VCaP (cell line): Measurements from ENCODE around the gene PKNOX2.
A peak's percentile ranks its signal among the peaks of the same experiment; 100 is the strongest.

Experiments used
- H3K27ac ChIP-seq: fragments of 450-650 bp; 2 replicates; pipeline ENCODE4 v1.5.1; 2017
- CTCF ChIP-seq: fragments of 450-650 bp; conservative IDR thresholded peaks from 2 replicates; pipeline ENCODE4 v1.5.1; 2017; ENCODE audit warnings: mild to moderate bottlenecking, moderate library complexity

PKNOX2 gene

GRCh38 chr11:125358254-125358840 is 193.8 kb downstream of the PKNOX2 start:
- no peak for TF ChIP-seq CTCF
- no peak overlapping the region for H3K27ac ChIP-seq

GRCh38 chr11:125359130-125359529 is 194.6 kb downstream of the PKNOX2 start:
- TF ChIP-seq CTCF = no peak
- H3K27ac ChIP-seq = no peak overlapping the region

- no peak for TF ChIP-seq CTCF
- no peak overlapping the region for H3K27ac ChIP-seq
These were observed 195.5 kb downstream of the PKNOX2 start for GRCh38 chr11:125360066-125360465.

- no peak overlapping the region; the same call in 1 of the 2 replicates for H3K27ac ChIP-seq
- no peak for TF ChIP-seq CTCF
These were observed 199.7 kb downstream of the PKNOX2 start for GRCh38 chr11:125364121-125364826.

- no peak for TF ChIP-seq CTCF
- peak overlapping the region; percentile 28 for H3K27ac ChIP-seq
These were observed 200.8 kb downstream of the PKNOX2 start for GRCh38 chr11:125365196-125365931.

- no peak for TF ChIP-seq CTCF
- no peak overlapping the region for H3K27ac ChIP-seq
These were observed 203.2 kb downstream of the PKNOX2 start for GRCh38 chr11:125367710-125368109.

- TF ChIP-seq CTCF = no peak
- no peak overlapping the region for H3K27ac ChIP-seq
These were observed 204.2 kb downstream of the PKNOX2 start for GRCh38 chr11:125368757-125369156.
